CD4-positive, alpha-beta T cell treated with Interleukin-2 at 100 ng/mL for 4 hours (primary cell): ENCODE results near the gene IFRD2.

Experiments used
- DNase-seq: peaks from one replicate; pipeline ENCODE4 v3.0.0-alpha.2; 2020; ENCODE audit warnings: low spot score

Gene IFRD2

GRCh38 chr3:50302095-50303012, 10.1 kb upstream of the IFRD2 start:
- no peak for DNase-seq

GRCh38 chr3:50300681-50301254, 8.5 kb upstream of the IFRD2 start:
- DNase-seq, result no peak

- no peak for DNase-seq
Observed at GRCh38 chr3:50299929-50300680, 7.9 kb upstream of the IFRD2 start.

GRCh38 chr3:50299638-50299928, 7.4 kb upstream of the IFRD2 start:
- DNase-seq, result no peak

- DNase-seq, result peak; percentile 99
Observed at GRCh38 chr3:50298836-50299637, 6.8 kb upstream of the IFRD2 start, which contains the start of the genes HYAL3 and NAA80. TSS of gene HYAL3 (minus strand) at chr3:50299405. CDS start at chr3:50295602, 3,803 bp downstream. TSS of gene NAA80 (minus strand) at chr3:50299405. CDS start at chr3:50297463, 1,942 bp downstream.

GRCh38 chr3:50297896-50298725, 5.9 kb upstream of the IFRD2 start:
- no peak for DNase-seq

GRCh38 chr3:50297384-50297775, 5.2 kb upstream of the IFRD2 start:
- DNase-seq, result no peak

GRCh38 chr3:50296721-50297383, 4.6 kb upstream of the IFRD2 start:
- no peak for DNase-seq

- no peak for DNase-seq
Observed at GRCh38 chr3:50295553-50296431, 3.6 kb upstream of the IFRD2 start.

- DNase-seq, result no peak
Observed at GRCh38 chr3:50294492-50295403, 2.5 kb upstream of the IFRD2 start.

GRCh38 chr3:50294089-50294488, 1.9 kb upstream of the IFRD2 start:
- no peak for DNase-seq

GRCh38 chr3:50293079-50293801, 1.0 kb upstream of the IFRD2 start:
- DNase-seq, result no peak

- DNase-seq, result no peak
Observed at GRCh38 chr3:50290161-50290641, 2.0 kb downstream of the IFRD2 start.

GRCh38 chr3:50289130-50289529, 3.1 kb downstream of the IFRD2 start:
- no peak for DNase-seq

GRCh38 chr3:50288387-50289007, 3.7 kb downstream of the IFRD2 start:
- DNase-seq, result no peak

- no peak for DNase-seq
Observed at GRCh38 chr3:50287262-50287661, 5.0 kb downstream of the IFRD2 start.
